ENCODE data around the gene CCDC24.

CCDC24 gene

DNA sequence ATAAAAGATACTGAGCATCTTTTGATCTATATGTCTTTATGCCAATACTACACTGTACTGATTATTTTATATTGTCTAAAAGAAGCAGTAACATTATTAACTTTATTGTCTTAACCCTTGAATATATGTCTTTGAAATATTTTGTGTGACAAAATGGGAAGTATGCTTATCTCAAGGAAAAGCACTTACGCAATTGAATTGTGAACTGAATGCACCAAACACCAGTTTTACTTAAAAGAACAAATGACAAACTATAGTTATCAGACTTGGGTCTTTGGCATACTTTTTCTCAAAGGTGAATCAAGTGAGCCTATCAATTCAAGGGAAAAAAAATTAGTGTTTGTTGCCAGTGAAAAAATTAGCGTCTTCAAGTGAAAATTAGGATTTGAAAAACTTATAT, 49.0 kb downstream of the CCDC24 start:
- DNase-seq (ENCODE audit: low spot score) = no peak

DNA sequence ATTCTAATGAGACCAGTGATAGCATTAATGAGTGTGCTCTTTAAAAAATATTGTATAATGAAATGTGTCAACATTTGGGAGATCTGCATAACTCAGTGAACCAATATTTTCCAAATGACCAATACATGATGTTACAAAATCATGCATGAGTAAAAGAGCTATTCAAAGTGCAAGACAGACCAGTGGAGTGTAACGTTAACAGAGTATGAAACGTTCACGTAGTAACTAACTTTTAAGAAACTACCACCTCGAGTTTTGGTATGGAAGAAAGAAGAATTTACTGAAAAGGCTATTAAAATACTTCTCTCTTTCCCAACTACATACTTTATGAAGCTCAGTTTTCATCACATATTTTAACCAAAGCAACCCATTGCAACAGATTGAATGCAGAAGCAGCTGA, 49.4 kb downstream of the CCDC24 start:
- no peak for DNase-seq (ENCODE audit: low spot score)

DNA sequence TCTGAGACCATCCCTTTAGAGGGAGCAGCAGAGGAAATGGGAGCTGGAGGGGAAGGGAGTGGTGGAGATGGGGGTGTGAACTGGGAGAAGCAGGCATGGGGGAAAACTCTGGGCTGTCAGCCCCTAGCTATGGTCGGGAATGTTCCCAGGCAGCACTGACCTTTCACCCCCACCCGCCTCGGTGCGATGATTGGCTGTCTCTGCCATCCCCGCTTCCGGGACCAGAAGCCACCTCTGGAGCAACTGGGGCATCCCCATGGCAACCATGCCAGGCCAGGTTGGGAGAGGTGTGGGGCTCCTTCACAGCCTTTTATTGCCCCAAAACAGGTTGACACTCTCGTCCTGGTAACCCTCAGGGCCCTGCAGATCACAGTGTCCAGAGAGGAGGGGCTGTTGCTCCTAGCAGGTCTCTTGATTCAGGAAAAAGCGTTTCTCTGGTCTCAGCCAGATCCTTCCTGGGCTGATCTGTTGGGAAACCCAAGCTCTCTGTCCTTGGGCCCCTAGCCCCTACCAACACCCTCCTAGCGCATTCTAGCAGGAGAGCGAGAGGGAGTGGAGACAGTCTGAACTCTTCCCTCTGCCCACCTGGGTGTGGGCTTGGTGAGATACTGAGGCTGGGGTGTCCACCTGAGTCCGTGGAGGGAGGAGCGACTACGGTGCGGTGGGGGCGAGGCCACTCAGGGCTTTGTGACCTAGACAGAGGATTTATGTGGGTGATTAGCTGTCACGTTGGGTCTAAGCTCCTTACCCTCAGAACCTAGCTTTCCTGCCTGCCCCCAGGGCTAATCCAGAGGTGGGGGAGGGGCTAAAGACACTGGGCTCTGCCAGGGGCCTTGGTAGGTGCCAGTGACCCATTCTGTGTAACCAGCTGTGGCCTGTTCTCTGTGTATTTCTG, 52.0 kb downstream of the CCDC24 start:
- no peak for DNase-seq (ENCODE audit: low spot score)

DNA sequence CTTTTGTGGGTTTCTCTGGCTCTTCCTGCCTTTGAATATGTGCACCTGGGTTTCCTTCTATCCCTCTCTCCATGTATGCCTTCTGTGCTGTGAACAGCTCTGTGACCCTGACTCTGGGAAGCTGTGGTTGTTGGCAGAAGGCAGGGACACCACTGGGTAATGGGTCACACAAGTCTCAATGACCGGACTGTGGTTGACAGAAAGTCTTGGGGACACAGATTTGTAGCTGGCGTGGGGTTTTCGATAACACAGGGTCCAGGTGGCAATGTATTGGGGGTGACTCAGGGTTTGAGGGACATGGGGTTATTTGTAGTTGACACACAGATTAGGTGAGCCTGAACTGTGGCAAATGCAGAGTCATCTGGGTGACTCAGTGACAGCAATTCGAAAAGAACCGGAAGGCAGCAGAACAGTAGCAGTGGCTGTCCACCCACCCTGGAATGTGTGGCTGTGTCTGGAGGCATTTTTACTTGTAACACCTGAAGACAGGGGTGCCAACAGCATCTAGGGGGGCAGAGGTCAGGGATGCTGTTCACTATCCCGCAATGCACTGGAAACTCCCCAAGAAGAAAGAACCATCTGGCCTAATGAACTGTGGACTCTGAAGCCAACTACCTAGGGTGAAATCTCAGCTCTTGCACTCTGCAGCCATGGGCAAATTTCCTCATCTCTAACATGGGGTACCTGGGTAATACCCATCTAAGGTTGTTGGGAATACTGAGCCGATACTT, 52.8 kb downstream of the CCDC24 start:
- no peak for DNase-seq (ENCODE audit: low spot score)

DNA sequence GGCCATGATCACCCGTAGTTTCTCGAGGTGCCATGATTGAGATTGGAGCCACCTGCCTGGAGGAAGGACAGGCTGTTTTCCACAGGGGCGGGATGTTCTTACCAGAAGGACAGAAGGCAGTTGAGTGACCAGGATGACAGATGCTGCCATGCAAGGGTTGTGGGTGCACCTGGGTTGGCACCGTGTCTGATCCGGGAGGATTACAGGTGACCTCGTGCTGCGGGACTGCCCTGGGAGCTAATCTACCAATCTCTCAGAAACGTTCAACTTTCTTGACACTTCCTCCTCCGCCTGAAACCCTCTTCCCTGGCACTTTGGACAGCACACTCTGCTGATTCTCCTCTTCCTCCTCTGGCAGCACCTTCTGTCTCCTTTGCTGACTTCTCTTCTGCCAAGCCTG, 53.7 kb downstream of the CCDC24 start:
- DNase-seq (ENCODE audit: low spot score) = no peak
